HCT116 (cell line): ENCODE results near the gene GJB5. TPM values are rescaled to one million over a fixed set of nuclear protein-coding genes. Genes with fewer than 3 reads are reported as not detected.

ENCODE experiments used
- ATAC-seq: fragments of 200-7000 bp; cut with Tn5 transposase; 2 replicates; pipeline ENCODE4 v1.9.1; 2020; ENCODE audit warnings: mild to moderate bottlenecking, moderate library complexity
- BruUV-seq: library from RNA; stranded (reverse); fragments of 400-500 nt; replicated peaks from 2 replicates; lab custom pipeline; 2021; lab: Mats Ljungman, UMichigan
- CTCF ChIA-PET: fragments of 300-600 bp; sonication (Branson Sonifier 250); formaldehyde crosslinking; loops from one replicate; lab custom pipeline; 2021; ENCODE audit warnings: antibody characterized with exemption; lab: Charles Lee
- POLR2A ChIA-PET: fragments of 300-600, 350-600 bp; sonication (Branson Sonifier 250); formaldehyde crosslinking; loops from one replicate; lab custom pipeline; 2021; ENCODE audit warnings: antibody characterized with exemption; lab: Charles Lee
- RAD21 ChIA-PET, 2 experiments: fragments of 300-600 bp; sonication (Branson Sonifier 250); formaldehyde crosslinking; loops; one replicate each; lab custom pipeline; 2023; ENCODE audit warnings: low total read pairs in 2 of 2; ENCODE audit not compliant: uncharacterized antibody in 2 of 2, unreplicated experiment in 2 of 2, low non-redundant PET in 1 of 2; lab: Charles Lee
- DNase-seq: peaks from one replicate; pipeline ENCODE4 v3.0.0-alpha.2; 2010; ENCODE audit warnings: low read depth, low spot score
- H2AFZ ChIP-seq: fragments of 200-600 bp; shearing (Covaris generic), sonication (generic); 2 replicates; pipeline ENCODE4 v1.6.1; 2017; ENCODE audit warnings: low read depth, mixed run types, mixed read lengths, antibody characterized with exemption, low read length; ENCODE audit not compliant: poor library complexity, severe bottlenecking
- H3K27ac ChIP-seq: 2 replicates; pipeline ENCODE4 v1.5.1; 2012; ENCODE audit warnings: low read depth, low read length
- H3K27me3 ChIP-seq: fragments of 200-600 bp; sonication (generic); 2 replicates; pipeline ENCODE4 v1.6.1; 2016; ENCODE audit warnings: mixed run types, low read length, mixed read lengths; ENCODE audit not compliant: insufficient read depth
- H3K36me3 ChIP-seq, 2 experiments: fragments of 200-500 bp in 1 of 2; fragments of 200-600 bp in 1 of 2; sonication (Bioruptor generic) in 1 of 2; sonication (generic) in 1 of 2; 2 replicates each; pipeline versions ENCODE4 v1.5.1 to v1.6.1; 2014 to 2016; ENCODE audit warnings: low read length in 2 of 2, inconsistent platforms in 1 of 2, mixed read lengths in 1 of 2, mixed run types in 1 of 2; ENCODE audit not compliant: insufficient read depth in 2 of 2, control insufficient read depth in 1 of 2
- H3K4me1 ChIP-seq, 2 experiments: fragments of 200-600 bp in 1 of 2; sonication (generic) in 1 of 2; 2 replicates each; pipeline versions ENCODE4 v1.5.1 to v1.6.1; 2012 to 2017; ENCODE audit warnings: low read length in 2 of 2, inconsistent platforms in 1 of 2, mild to moderate bottlenecking in 1 of 2, mixed read lengths in 1 of 2, mixed run types in 1 of 2, moderate library complexity in 1 of 2; ENCODE audit not compliant: insufficient read depth in 2 of 2, control insufficient read depth in 1 of 2
- H3K4me2 ChIP-seq: fragments of 200-600 bp; sonication (generic); 2 replicates; pipeline ENCODE4 v1.6.1; 2017; ENCODE audit warnings: mixed run types, low read length, mixed read lengths
- H3K4me3 ChIP-seq, 2 experiments: fragments of 200-600 bp in 1 of 2; sonication (generic) in 1 of 2; replicated peaks in 1 of 2; 2 replicates each; pipeline ENCODE4 v1.5.1; 2011 to 2016; ENCODE audit warnings: low read length in 2 of 2, control low read depth in 1 of 2, low read depth in 1 of 2, mild to moderate bottlenecking in 1 of 2, mixed read lengths in 1 of 2, mixed run types in 1 of 2
- H3K79me2 ChIP-seq: fragments of 200-600 bp; sonication (generic); 2 replicates; pipeline ENCODE4 v1.6.1; 2017; ENCODE audit warnings: mild to moderate bottlenecking, mixed run types, low read length, moderate library complexity, mixed read lengths; ENCODE audit not compliant: insufficient read depth
- H3K9ac ChIP-seq: fragments of 200-600 bp; sonication (generic); 2 replicates; pipeline ENCODE4 v1.6.1; 2016; ENCODE audit warnings: low read length, mixed read lengths
- H3K9me2 ChIP-seq: fragments of 200-600 bp; sonication (generic), shearing (Covaris generic); 2 replicates; pipeline ENCODE4 v1.6.1; 2017; ENCODE audit warnings: mixed run types, mild to moderate bottlenecking, moderate library complexity; ENCODE audit not compliant: insufficient read depth
- H3K9me3 ChIP-seq, 2 experiments: fragments of 200-500 bp in 1 of 2; fragments of 200-600 bp in 1 of 2; sonication (Bioruptor generic) in 1 of 2; sonication (generic) in 1 of 2; 2 replicates each; pipeline ENCODE4 v1.6.1; 2014 to 2017; ENCODE audit warnings: low read length in 2 of 2, mixed read lengths in 2 of 2, inconsistent platforms in 1 of 2, low read depth in 1 of 2, mild to moderate bottlenecking in 1 of 2, mixed run types in 1 of 2, moderate library complexity in 1 of 2; ENCODE audit not compliant: control insufficient read depth in 1 of 2, insufficient read depth in 1 of 2
- H4K20me1 ChIP-seq: fragments of 200-600 bp; sonication (generic), shearing (Covaris generic); 2 replicates; pipeline ENCODE4 v1.6.1; 2017; ENCODE audit warnings: mixed run types, mild to moderate bottlenecking, moderate library complexity; ENCODE audit not compliant: insufficient read depth
- CBX3 ChIP-seq: IDR thresholded peaks from 2 replicates; pipeline ENCODE4 v1.6.1; 2012; ENCODE audit warnings: low read depth
- CEBPB ChIP-seq: IDR thresholded peaks from 2 replicates; pipeline ENCODE4 v1.6.1; 2012; ENCODE audit warnings: low read depth
- EGR1 ChIP-seq: IDR thresholded peaks from 2 replicates; pipeline ENCODE4 v1.6.1; 2012; ENCODE audit warnings: low read depth
- EZH2 ChIP-seq: fragments of 200-600 bp; sonication (generic); IDR thresholded peaks from 2 replicates; pipeline ENCODE4 v1.6.1; 2017; ENCODE audit warnings: antibody characterized with exemption, mixed run types
- EZH2phosphoT487 ChIP-seq: fragments of 200-600 bp; IDR thresholded peaks from 2 replicates; pipeline ENCODE4 v1.6.1; 2018; ENCODE audit warnings: antibody characterized with exemption, borderline replicate concordance
- POLR2A ChIP-seq: IDR thresholded peaks from 2 replicates; pipeline ENCODE4 v1.7.0; 2011; ENCODE audit warnings: borderline replicate concordance; ENCODE audit not compliant: insufficient read depth, insufficient read length; ENCODE audit errors: extremely low read depth
- POLR2AphosphoS5 ChIP-seq: IDR thresholded peaks from 2 replicates; pipeline ENCODE4 v1.6.1; 2011; ENCODE audit warnings: mild to moderate bottlenecking, low read depth, low read length, moderate library complexity
- RAD21 ChIP-seq: IDR thresholded peaks from 2 replicates; pipeline ENCODE4 v1.6.1; 2012; ENCODE audit warnings: low read depth, mild to moderate bottlenecking
- SIN3A ChIP-seq: IDR thresholded peaks from 2 replicates; pipeline ENCODE4 v1.6.1; 2012; ENCODE audit warnings: low read depth
- SRF ChIP-seq: IDR thresholded peaks from 2 replicates; pipeline ENCODE4 v1.6.1; 2012; ENCODE audit warnings: low read depth
- TCF7L2 ChIP-seq: IDR thresholded peaks from 2 replicates; pipeline ENCODE4 v1.7.0; 2011; ENCODE audit warnings: borderline replicate concordance, inconsistent platforms; ENCODE audit not compliant: insufficient read depth, insufficient read length; ENCODE audit errors: extremely low read depth
- YY1 ChIP-seq: IDR thresholded peaks from 2 replicates; pipeline ENCODE4 v1.6.1; 2011; ENCODE audit warnings: low read length, low read depth, moderate library complexity, mild to moderate bottlenecking; ENCODE audit not compliant: insufficient replicate concordance; ENCODE audit errors: extremely low read depth
- ZFX ChIP-seq: fragments of 450-650 bp; IDR thresholded peaks from 2 replicates; pipeline ENCODE4 v1.6.1; 2017
- intact Hi-C: fragments of 100-400 bp; cut with micrococcal nuclease; formaldehyde crosslinking; loops from 2 replicates; pipeline ENCODE4 v1.10.0; 2022
- total RNA-seq: library from RNA; stranded (reverse); gene quantifications from one replicate; pipeline ENCODE4 v1.2.1, GENCODE V29; 2021; ENCODE audit not compliant: unreplicated experiment
- TF ChIP-seq, protein P1 (sequence below): IDR thresholded peaks from 2 replicates; pipeline ENCODE4 v1.6.1; 2012; ENCODE audit warnings: low read depth
- TF ChIP-seq, protein P2 (sequence below): IDR thresholded peaks from 2 replicates; pipeline ENCODE4 v1.6.1; 2012
- TF ChIP-seq, protein P3 (sequence below): IDR thresholded peaks from 2 replicates; pipeline ENCODE4 v1.6.1; 2011; ENCODE audit warnings: mild to moderate bottlenecking, low read length, moderate library complexity; ENCODE audit not compliant: insufficient replicate concordance; ENCODE audit errors: extremely low read depth

GJB5 gene
- total RNA-seq, 1 experiment from 2014 or later: 4.6 TPM

DNA sequence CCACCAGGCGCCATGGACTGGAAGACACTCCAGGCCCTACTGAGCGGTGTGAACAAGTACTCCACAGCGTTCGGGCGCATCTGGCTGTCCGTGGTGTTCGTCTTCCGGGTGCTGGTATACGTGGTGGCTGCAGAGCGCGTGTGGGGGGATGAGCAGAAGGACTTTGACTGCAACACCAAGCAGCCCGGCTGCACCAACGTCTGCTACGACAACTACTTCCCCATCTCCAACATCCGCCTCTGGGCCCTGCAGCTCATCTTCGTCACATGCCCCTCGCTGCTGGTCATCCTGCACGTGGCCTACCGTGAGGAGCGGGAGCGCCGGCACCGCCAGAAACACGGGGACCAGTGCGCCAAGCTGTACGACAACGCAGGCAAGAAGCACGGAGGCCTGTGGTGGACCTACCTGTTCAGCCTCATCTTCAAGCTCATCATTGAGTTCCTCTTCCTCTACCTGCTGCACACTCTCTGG lies 29.9 kb downstream of the GJB5 start:
- Histone ChIP-seq H3K9me3 (no peaks in the 10 kb centered on the region), H3K27ac (no peak overlapping the region), H3K9ac (no peak overlapping the region), H3K79me2 (peaks cover 48% of the 10 kb centered on the region), H3K4me3 (no peak overlapping the region), H3K4me1 (peaks cover 30 to 51% of the 10 kb centered on the region in 2 experiments), H2AFZ (no peak overlapping the region), H3K36me3 (peaks cover 4 to 24% of the 10 kb centered on the region in 2 experiments; a peak in 2 of 4 replicates), H3K9me2 (no peaks in the 10 kb centered on the region), H4K20me1 (no peaks in the 10 kb centered on the region), H3K4me2 (no peak overlapping the region), H3K27me3 (no peaks in the 10 kb centered on the region)
- POLR2A ChIA-PET: no interaction called here
- intact Hi-C loops: no loop called here
- BruUV-seq: no TSS peak
- CTCF ChIA-PET: no interaction called here
- ATAC-seq: no peak
- RAD21 ChIA-PET: no interaction called here
- TF ChIP-seq EGR1 (no peak), SIN3A (no peak), EZH2 (no peak), POLR2A (no peak), ZFX (no peak), CBX3 (no peak)
- DNase-seq: no peak

DNA sequence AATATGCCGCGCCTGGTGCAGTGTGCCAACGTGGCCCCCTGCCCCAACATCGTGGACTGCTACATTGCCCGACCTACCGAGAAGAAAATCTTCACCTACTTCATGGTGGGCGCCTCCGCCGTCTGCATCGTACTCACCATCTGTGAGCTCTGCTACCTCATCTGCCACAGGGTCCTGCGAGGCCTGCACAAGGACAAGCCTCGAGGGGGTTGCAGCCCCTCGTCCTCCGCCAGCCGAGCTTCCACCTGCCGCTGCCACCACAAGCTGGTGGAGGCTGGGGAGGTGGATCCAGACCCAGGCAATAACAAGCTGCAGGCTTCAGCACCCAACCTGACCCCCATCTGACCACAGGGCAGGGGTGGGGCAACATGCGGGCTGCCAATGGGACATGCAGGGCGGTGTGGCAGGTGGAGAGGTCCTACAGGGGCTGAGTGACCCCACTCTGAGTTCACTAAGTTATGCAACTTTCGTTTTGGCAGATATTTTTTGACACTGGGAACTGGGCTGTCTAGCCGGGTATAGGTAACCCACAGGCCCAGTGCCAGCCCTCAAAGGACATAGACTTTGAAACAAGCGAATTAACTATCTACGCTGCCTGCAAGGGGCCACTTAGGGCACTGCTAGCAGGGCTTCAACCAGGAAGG lies 30.5 kb downstream of the GJB5 start:
- no peak overlapping the region for H2AFZ ChIP-seq
- ATAC-seq (no peak), DNase-seq (no peak)
- intact Hi-C loops: no loop called here
- H3K36me3 ChIP-seq: peaks cover 4 to 24% of the 10 kb centered on the region in 2 experiments; a peak in 2 of 4 replicates
- no peak overlapping the region for H3K9ac ChIP-seq
- H3K4me3 ChIP-seq: no peak overlapping the region
- H3K27ac ChIP-seq: no peak overlapping the region
- H3K9me3 ChIP-seq: no peaks in the 10 kb centered on the region
- H3K9me2 ChIP-seq: no peaks in the 10 kb centered on the region
- H3K79me2 ChIP-seq: peaks cover 48% of the 10 kb centered on the region
- peaks cover 24 to 46% of the 10 kb centered on the region in 2 experiments for H3K4me1 ChIP-seq
- ChIA-PET POLR2A (no interaction called here), RAD21 (no interaction called here), CTCF (no interaction called here)
- no peaks in the 10 kb centered on the region for H4K20me1 ChIP-seq
- no TSS peak for BruUV-seq
- H3K4me2 ChIP-seq: no peak overlapping the region
- no peaks in the 10 kb centered on the region for H3K27me3 ChIP-seq
- TF ChIP-seq EZH2phosphoT487: no peak
- no peak for TF ChIP-seq RAD21
- TF ChIP-seq, protein P1, sequence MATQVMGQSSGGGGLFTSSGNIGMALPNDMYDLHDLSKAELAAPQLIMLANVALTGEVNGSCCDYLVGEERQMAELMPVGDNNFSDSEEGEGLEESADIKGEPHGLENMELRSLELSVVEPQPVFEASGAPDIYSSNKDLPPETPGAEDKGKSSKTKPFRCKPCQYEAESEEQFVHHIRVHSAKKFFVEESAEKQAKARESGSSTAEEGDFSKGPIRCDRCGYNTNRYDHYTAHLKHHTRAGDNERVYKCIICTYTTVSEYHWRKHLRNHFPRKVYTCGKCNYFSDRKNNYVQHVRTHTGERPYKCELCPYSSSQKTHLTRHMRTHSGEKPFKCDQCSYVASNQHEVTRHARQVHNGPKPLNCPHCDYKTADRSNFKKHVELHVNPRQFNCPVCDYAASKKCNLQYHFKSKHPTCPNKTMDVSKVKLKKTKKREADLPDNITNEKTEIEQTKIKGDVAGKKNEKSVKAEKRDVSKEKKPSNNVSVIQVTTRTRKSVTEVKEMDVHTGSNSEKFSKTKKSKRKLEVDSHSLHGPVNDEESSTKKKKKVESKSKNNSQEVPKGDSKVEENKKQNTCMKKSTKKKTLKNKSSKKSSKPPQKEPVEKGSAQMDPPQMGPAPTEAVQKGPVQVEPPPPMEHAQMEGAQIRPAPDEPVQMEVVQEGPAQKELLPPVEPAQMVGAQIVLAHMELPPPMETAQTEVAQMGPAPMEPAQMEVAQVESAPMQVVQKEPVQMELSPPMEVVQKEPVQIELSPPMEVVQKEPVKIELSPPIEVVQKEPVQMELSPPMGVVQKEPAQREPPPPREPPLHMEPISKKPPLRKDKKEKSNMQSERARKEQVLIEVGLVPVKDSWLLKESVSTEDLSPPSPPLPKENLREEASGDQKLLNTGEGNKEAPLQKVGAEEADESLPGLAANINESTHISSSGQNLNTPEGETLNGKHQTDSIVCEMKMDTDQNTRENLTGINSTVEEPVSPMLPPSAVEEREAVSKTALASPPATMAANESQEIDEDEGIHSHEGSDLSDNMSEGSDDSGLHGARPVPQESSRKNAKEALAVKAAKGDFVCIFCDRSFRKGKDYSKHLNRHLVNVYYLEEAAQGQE: no peak
- TF ChIP-seq, protein P2, sequence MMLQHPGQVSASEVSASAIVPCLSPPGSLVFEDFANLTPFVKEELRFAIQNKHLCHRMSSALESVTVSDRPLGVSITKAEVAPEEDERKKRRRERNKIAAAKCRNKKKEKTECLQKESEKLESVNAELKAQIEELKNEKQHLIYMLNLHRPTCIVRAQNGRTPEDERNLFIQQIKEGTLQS: no peak
- TF ChIP-seq SRF: no peak
- no peak for TF ChIP-seq YY1
- no peak for TF ChIP-seq TCF7L2
- no peak for TF ChIP-seq POLR2AphosphoS5
- TF ChIP-seq CEBPB: no peak
- TF ChIP-seq, protein P3, sequence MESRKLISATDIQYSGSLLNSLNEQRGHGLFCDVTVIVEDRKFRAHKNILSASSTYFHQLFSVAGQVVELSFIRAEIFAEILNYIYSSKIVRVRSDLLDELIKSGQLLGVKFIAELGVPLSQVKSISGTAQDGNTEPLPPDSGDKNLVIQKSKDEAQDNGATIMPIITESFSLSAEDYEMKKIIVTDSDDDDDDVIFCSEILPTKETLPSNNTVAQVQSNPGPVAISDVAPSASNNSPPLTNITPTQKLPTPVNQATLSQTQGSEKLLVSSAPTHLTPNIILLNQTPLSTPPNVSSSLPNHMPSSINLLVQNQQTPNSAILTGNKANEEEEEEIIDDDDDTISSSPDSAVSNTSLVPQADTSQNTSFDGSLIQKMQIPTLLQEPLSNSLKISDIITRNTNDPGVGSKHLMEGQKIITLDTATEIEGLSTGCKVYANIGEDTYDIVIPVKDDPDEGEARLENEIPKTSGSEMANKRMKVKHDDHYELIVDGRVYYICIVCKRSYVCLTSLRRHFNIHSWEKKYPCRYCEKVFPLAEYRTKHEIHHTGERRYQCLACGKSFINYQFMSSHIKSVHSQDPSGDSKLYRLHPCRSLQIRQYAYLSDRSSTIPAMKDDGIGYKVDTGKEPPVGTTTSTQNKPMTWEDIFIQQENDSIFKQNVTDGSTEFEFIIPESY: no peak
